PFSK-1 (cell line): ENCODE results near the gene CCNDBP1.

Experiments used
- POLR2AphosphoS5 ChIP-seq: IDR thresholded peaks from 2 replicates; pipeline ENCODE4 v1.6.1; 2012; ENCODE audit warnings: low read depth, mild to moderate bottlenecking, control low read depth, low read length, moderate library complexity
- SIN3A ChIP-seq: IDR thresholded peaks from 2 replicates; pipeline ENCODE4 v1.6.1; 2012; ENCODE audit warnings: mild to moderate bottlenecking, low read length, moderate library complexity, borderline replicate concordance; ENCODE audit not compliant: insufficient read depth
- TAF1 ChIP-seq: IDR thresholded peaks from 2 replicates; pipeline ENCODE4 v1.6.1; 2012; ENCODE audit warnings: low read length, control low read depth, borderline replicate concordance; ENCODE audit not compliant: insufficient read depth
- TF ChIP-seq, protein P1 (sequence below), 2 experiments: IDR thresholded peaks; 2 replicates each; pipeline versions ENCODE4 v1.6.1 to v1.8.0; 2011 to 2012; ENCODE audit warnings: low read depth in 2 of 2, low read length in 2 of 2, control low read depth in 1 of 2, inconsistent platforms in 1 of 2, mild to moderate bottlenecking in 1 of 2, moderate library complexity in 1 of 2; ENCODE audit not compliant: insufficient read depth in 1 of 2

GRCh38 chr15:43220991-43221403 is 35.8 kb downstream of the CCNDBP1 start, which contains the start of gene EPB42:
- TF ChIP-seq POLR2AphosphoS5 (no peak), TAF1 (no peak), SIN3A (no peak)
- TF ChIP-seq, protein P1, sequence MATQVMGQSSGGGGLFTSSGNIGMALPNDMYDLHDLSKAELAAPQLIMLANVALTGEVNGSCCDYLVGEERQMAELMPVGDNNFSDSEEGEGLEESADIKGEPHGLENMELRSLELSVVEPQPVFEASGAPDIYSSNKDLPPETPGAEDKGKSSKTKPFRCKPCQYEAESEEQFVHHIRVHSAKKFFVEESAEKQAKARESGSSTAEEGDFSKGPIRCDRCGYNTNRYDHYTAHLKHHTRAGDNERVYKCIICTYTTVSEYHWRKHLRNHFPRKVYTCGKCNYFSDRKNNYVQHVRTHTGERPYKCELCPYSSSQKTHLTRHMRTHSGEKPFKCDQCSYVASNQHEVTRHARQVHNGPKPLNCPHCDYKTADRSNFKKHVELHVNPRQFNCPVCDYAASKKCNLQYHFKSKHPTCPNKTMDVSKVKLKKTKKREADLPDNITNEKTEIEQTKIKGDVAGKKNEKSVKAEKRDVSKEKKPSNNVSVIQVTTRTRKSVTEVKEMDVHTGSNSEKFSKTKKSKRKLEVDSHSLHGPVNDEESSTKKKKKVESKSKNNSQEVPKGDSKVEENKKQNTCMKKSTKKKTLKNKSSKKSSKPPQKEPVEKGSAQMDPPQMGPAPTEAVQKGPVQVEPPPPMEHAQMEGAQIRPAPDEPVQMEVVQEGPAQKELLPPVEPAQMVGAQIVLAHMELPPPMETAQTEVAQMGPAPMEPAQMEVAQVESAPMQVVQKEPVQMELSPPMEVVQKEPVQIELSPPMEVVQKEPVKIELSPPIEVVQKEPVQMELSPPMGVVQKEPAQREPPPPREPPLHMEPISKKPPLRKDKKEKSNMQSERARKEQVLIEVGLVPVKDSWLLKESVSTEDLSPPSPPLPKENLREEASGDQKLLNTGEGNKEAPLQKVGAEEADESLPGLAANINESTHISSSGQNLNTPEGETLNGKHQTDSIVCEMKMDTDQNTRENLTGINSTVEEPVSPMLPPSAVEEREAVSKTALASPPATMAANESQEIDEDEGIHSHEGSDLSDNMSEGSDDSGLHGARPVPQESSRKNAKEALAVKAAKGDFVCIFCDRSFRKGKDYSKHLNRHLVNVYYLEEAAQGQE (IDR thresholded peaks at IDR 0.05; ENCODE audit: insufficient read depth in 1 of 2, low read depth in 2 of 2, low read length in 2 of 2) = no peak
